Stimulated activated CD8-positive, alpha-beta memory T cell treated with anti-CD3 and anti-CD28 coated beads, Interleukin-7, amount 100 ng/mL, for 48 hours (primary cell): ENCODE measurements around the gene SUSD6.

Experiments
- DNase-seq, 2 donors: peaks; one replicate each; pipeline ENCODE4 v3.0.0-alpha.2; 2020; ENCODE audit warnings: low read depth in 1 of 2; ENCODE audit errors: extremely low read depth in 1 of 2

Gene SUSD6

GRCh38 chr14:69611172-69612013, at the start of gene SUSD6:
Gene SUSD6 (plus strand): TSS chr14:69611596. CDS start chr14:69658593, 46,997 bp downstream.
- DNase-seq: peak; percentile 81 to 82

- no peak for DNase-seq
These were observed 49.5 kb upstream of the SUSD6 start for GRCh38 chr14:69561893-69562292.

GRCh38 chr14:69567563-69567962, 43.8 kb upstream of the SUSD6 start:
- no peak for DNase-seq

GRCh38 chr14:69569859-69570258, 41.5 kb upstream of the SUSD6 start:
- no peak for DNase-seq

- no peak for DNase-seq
These were observed 40.5 kb upstream of the SUSD6 start for GRCh38 chr14:69570836-69571330.

- no peak for DNase-seq
These were observed 39.9 kb upstream of the SUSD6 start for GRCh38 chr14:69571449-69572029.

GRCh38 chr14:69572030-69572840, 39.2 kb upstream of the SUSD6 start:
- no peak for DNase-seq

- DNase-seq: no peak
These were observed 38.6 kb upstream of the SUSD6 start for GRCh38 chr14:69572841-69573135.

- DNase-seq: no peak
These were observed 38.1 kb upstream of the SUSD6 start for GRCh38 chr14:69573205-69573830.

GRCh38 chr14:69573831-69574262, 37.5 kb upstream of the SUSD6 start:
- DNase-seq: no peak

GRCh38 chr14:69574263-69574953, 37.0 kb upstream of the SUSD6 start, which contains the start of gene CCDC177:
Gene CCDC177 (minus strand): TSS chr14:69574871. CDS start chr14:69573622, 1,249 bp downstream.
- DNase-seq: peak; percentile 38 to 43

- no peak for DNase-seq
These were observed 36.5 kb upstream of the SUSD6 start for GRCh38 chr14:69574954-69575295.

- DNase-seq: no peak
These were observed 31.9 kb upstream of the SUSD6 start for GRCh38 chr14:69579476-69579875.

GRCh38 chr14:69580009-69580577, 31.3 kb upstream of the SUSD6 start:
- no peak for DNase-seq

GRCh38 chr14:69581316-69581935, 30.0 kb upstream of the SUSD6 start:
- no peak for DNase-seq

GRCh38 chr14:69582212-69582611, 29.2 kb upstream of the SUSD6 start:
- DNase-seq: no peak

GRCh38 chr14:69582829-69583228, 28.6 kb upstream of the SUSD6 start:
- no peak for DNase-seq

- DNase-seq: no peak
These were observed 27.0 kb upstream of the SUSD6 start for GRCh38 chr14:69584389-69584788.

GRCh38 chr14:69586404-69586803, 25.0 kb upstream of the SUSD6 start:
- DNase-seq: no peak

- no peak for DNase-seq
These were observed 24.0 kb upstream of the SUSD6 start for GRCh38 chr14:69587389-69587788.
